Right lung (tissue), 10 donors: ENCODE data around the gene UACA. TPM values are rescaled to one million over a fixed set of nuclear protein-coding genes. Genes with fewer than 3 reads are reported as not detected.
"Not testable (repeated sequence)": the region's sequence is repeated elsewhere in the genome, so short reads cannot be mapped to it uniquely, and the experiment has no call there.

ENCODE experiments used
- DNase-seq, 2 donors: peaks; one replicate each; pipeline ENCODE4 v3.0.0-alpha.2; 2013
- long read RNA-seq, 8 donors: transcript quantifications; one replicate each; lab custom pipeline, GENCODE V29; 2026
- polyA plus RNA-seq, 5 donors: library from polyadenylated mRNA; unstranded; fragments of 120-200 nt; gene quantifications; one replicate each; pipeline versions ENCODE4 v1.2.1 to v1.2.3, GENCODE V29; 2013; ENCODE audit warnings: inconsistent platforms in 1 of 5, low replicate concordance in 1 of 5; ENCODE audit not compliant: insufficient read length in 5 of 5, insufficient read depth in 1 of 5

The UACA gene
- 100 to 1,000 TPM in 4 of 5 donors, 10 to 100 TPM in 1; 70.2 to 140 (median 126) TPM for polyA plus RNA-seq
- long read RNA-seq, donor 1, transcript UACA-209 (2 exons, 1,304 nt): major isoform, 6 of 87 reads
- long read RNA-seq, donor 1, partial matches to known transcripts: 74 of 87 reads
- long read RNA-seq, donor 1, other reads (novel, unspliced or antisense): 0 of 87 reads
- long read RNA-seq, donor 2, partial matches to known transcripts: 15 of 17 reads
- long read RNA-seq, donor 2, other reads (novel, unspliced or antisense): 0 of 17 reads
- long read RNA-seq, donor 3, transcript UACA-213 (3 exons, 542 nt): major isoform, 5 of 92 reads
- long read RNA-seq, donor 3, partial matches to known transcripts: 81 of 92 reads
- long read RNA-seq, donor 3, other reads (novel, unspliced or antisense): 0 of 92 reads
- long read RNA-seq, donor 4, transcript UACA-209 (2 exons, 1,304 nt): major isoform, 6 of 29 reads
- long read RNA-seq, donor 4, partial matches to known transcripts: 21 of 29 reads
- long read RNA-seq, donor 4, other reads (novel, unspliced or antisense): 0 of 29 reads
- long read RNA-seq, donor 5, partial matches to known transcripts: 34 of 41 reads
- long read RNA-seq, donor 5, other reads (novel, unspliced or antisense): 0 of 41 reads
- long read RNA-seq, donor 6, partial matches to known transcripts: 41 of 45 reads
- long read RNA-seq, donor 6, other reads (novel, unspliced or antisense): 0 of 45 reads
- long read RNA-seq, donor 7, partial matches to known transcripts: 19 of 26 reads
- long read RNA-seq, donor 7, other reads (novel, unspliced or antisense): 0 of 26 reads
- long read RNA-seq, donor 8, partial matches to known transcripts: 0 of 4 reads
- long read RNA-seq, donor 8, other reads (novel, unspliced or antisense): 0 of 4 reads

GRCh38 chr15:70763120-70763949, at the start of gene UACA:
Gene UACA, minus strand, starts transcription at chr15:70763558. Its CDS starts 151 bp downstream, at chr15:70763407.
- DNase-seq: peak; percentile 96 to 97

GRCh38 chr15:70812827-70813364, 49.5 kb upstream of the UACA start:
- DNase-seq: no peak

DNA sequence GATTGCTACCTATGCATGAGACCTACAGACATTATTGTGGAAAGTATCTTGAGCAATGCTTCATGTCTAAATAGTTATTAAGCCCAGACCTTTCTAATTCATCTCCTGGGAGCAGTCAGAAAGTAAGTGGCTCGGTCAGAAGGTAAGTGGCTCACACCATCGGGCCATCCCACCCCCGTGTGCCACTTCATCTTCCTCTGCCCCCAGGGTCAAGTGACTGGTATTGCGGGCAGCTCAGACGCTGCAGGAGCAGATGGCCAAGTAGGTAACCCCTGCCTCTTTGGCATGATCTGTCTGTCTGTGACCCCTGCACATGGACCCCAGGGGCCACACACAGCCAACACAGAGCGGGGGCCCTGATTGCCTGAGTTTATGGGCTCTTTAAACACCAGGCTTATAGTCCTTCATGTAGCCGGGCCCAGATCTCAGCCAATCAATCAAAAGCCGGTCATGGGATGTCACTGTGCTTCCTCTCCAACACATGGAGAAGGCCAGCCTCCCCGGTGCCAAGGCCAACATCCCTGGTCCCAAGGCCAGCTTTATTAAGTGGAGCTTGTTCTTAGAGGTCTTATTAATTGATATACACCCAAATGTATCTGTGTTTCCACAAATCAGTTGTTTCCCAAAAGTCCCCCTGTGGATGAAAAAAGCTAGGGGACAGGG, 47.7 kb upstream of the UACA start:
- no peak for DNase-seq

- peak in 1 of 2 donors; percentile 23 for DNase-seq
These were observed 43.8 kb upstream of the UACA start for GRCh38 chr15:70806992-70807712.

- not testable (repeated sequence) for DNase-seq
These were observed 41.0 kb upstream of the UACA start for GRCh38 chr15:70804388-70804787.

- no peak for DNase-seq
These were observed 39.3 kb upstream of the UACA start for GRCh38 chr15:70802629-70803028.

DNA sequence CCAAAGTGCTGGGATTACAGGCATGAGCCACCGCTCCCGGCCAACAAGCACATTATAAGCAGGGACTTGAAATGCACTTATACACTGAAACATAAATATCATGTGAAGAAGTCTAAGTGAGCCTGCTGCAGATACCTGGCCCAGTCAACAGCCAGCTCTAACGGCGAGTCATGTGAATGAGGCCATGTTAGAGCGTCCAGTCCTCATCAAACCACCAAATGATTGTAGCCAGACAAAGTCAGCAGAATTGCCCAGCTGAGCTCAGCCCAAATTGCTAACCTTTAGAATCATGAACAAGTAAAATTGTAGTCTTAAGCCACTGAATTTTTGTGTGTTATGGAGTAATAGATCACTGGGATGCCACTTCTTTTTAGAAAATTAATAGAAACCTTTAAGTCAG, 37.8 kb upstream of the UACA start:
- no peak for DNase-seq

GRCh38 chr15:70799667-70800450, 36.5 kb upstream of the UACA start:
- peak; percentile 87 to 89 for DNase-seq

DNA sequence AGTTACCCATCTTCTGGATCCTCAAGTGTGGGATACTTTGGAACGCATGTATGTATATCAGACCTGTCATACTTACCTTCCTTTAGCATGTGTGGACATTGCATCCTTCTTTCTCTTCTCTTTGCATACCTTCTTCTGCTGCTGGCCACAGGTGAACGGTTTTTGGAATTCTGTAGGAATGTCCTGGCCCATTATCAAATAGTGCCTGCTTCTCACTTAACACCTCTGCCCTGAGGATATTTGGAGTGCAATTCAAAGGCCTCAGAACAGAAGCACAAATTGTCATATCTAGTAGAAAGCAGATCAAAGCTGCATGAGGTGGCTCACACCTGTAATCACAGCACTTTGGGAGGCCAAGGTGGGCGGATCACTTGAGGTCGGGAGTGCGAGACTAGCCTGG, 34.1 kb upstream of the UACA start:
- DNase-seq: no peak

GRCh38 chr15:70796516-70797310, 33.4 kb upstream of the UACA start:
- DNase-seq: no peak

DNA sequence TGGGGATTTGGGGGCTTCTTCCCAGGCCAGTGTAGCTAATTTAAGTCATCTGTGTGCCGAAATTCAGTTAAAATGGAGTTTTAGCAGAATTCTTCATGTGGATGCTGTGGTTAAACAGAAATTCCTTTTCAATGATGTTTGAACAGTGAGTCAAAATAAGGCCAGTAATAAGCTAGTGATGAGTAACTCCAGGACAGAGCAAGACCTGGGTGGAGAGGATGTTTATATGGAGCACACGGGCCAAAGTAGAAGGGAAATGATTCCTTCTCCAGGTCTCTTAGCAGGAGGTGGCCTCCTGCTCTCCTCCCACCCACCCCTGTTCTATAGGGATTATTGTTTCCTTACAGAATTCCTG, 31.9 kb upstream of the UACA start:
- DNase-seq: no peak

GRCh38 chr15:70794596-70795310, 31.4 kb upstream of the UACA start:
- DNase-seq: no peak

- no peak for DNase-seq
These were observed 30.3 kb upstream of the UACA start for GRCh38 chr15:70793694-70794093.

GRCh38 chr15:70792171-70792573, 28.8 kb upstream of the UACA start:
- no peak for DNase-seq

GRCh38 chr15:70791259-70791658, 27.9 kb upstream of the UACA start:
- no peak for DNase-seq

GRCh38 chr15:70789213-70789612, 25.9 kb upstream of the UACA start:
- DNase-seq: no peak

- no peak for DNase-seq
These were observed 25.0 kb upstream of the UACA start for GRCh38 chr15:70788114-70789049.
